Measurements from ENCODE around the gene SLC46A3.
A peak's percentile ranks its signal among the peaks of the same experiment; 100 is the strongest.

SLC46A3 gene

GRCh38 chr13:28685892-28686291, 32.9 kb downstream of the SLC46A3 start:
- no peak for TF ChIP-seq CTCF (IDR thresholded peaks at IDR 0.05)

GRCh38 chr13:28685114-28685513, 33.7 kb downstream of the SLC46A3 start:
- TF ChIP-seq CTCF (IDR thresholded peaks at IDR 0.05), result no peak

GRCh38 chr13:28684257-28684656, 34.5 kb downstream of the SLC46A3 start:
- TF ChIP-seq CTCF (IDR thresholded peaks at IDR 0.05), result no peak

- no peak for TF ChIP-seq CTCF (IDR thresholded peaks at IDR 0.05)
Observed at GRCh38 chr13:28680541-28680940, 38.2 kb downstream of the SLC46A3 start.

- TF ChIP-seq CTCF (IDR thresholded peaks at IDR 0.05), result peak; percentile 46
Observed at GRCh38 chr13:28679628-28680027, 39.1 kb downstream of the SLC46A3 start.

- no peak for TF ChIP-seq CTCF (IDR thresholded peaks at IDR 0.05)
Observed at GRCh38 chr13:28678809-28679208, 40.0 kb downstream of the SLC46A3 start.

GRCh38 chr13:28671126-28671792, 47.5 kb downstream of the SLC46A3 start:
- TF ChIP-seq CTCF (IDR thresholded peaks at IDR 0.05), result no peak
